SK-N-MC (cell line): ENCODE measurements around the gene SMIM8.

ENCODE experiments used
- FOXP2 ChIP-seq: optimal IDR thresholded peaks from 2 replicates; pipeline ENCODE3; 2011; ENCODE audit warnings: mild to moderate bottlenecking, moderate library complexity; ENCODE audit not compliant: insufficient read depth; ENCODE audit errors: extremely low read length, control extremely low read depth
- POLR2AphosphoS5 ChIP-seq: IDR thresholded peaks from 2 replicates; pipeline ENCODE4 v1.6.1; 2012; ENCODE audit warnings: mild to moderate bottlenecking, low read depth, low read length, borderline replicate concordance

- no peak for TF ChIP-seq POLR2AphosphoS5
- no peak for TF ChIP-seq FOXP2
Measured at GRCh38 chr6:87378947-87379346, 56.6 kb downstream of the SMIM8 start.
